Measurements from ENCODE around the gene MED29.

Gene MED29

DNA sequence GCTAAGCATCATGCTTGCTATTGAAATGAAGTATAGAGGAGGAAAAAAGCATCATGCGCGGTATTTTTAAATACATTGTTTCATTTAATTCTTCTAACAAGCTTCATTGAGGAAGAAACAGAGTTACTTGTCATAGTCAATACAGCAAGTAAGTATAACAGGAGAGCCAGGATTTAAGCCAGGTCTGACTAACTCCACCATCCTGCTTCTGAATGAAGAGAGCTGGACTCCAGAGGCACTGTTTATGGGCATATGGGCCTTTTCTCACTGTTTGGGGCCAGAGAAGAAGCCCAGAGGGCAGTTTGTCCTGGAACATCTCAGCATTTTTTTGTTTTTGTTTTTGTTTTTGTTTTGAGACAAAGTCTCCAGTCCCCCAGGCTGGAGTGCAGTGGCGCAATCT lies 41.0 kb upstream of the MED29 start:
- Histone ChIP-seq H3K27ac (no peak overlapping the region), H3K4me3 (no peak overlapping the region)
- TF ChIP-seq, protein P1, sequence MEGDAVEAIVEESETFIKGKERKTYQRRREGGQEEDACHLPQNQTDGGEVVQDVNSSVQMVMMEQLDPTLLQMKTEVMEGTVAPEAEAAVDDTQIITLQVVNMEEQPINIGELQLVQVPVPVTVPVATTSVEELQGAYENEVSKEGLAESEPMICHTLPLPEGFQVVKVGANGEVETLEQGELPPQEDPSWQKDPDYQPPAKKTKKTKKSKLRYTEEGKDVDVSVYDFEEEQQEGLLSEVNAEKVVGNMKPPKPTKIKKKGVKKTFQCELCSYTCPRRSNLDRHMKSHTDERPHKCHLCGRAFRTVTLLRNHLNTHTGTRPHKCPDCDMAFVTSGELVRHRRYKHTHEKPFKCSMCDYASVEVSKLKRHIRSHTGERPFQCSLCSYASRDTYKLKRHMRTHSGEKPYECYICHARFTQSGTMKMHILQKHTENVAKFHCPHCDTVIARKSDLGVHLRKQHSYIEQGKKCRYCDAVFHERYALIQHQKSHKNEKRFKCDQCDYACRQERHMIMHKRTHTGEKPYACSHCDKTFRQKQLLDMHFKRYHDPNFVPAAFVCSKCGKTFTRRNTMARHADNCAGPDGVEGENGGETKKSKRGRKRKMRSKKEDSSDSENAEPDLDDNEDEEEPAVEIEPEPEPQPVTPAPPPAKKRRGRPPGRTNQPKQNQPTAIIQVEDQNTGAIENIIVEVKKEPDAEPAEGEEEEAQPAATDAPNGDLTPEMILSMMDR (IDR thresholded peaks at IDR 0.05): no peak
- no peak for DNase-seq (ENCODE audit: low spot score)

DNA sequence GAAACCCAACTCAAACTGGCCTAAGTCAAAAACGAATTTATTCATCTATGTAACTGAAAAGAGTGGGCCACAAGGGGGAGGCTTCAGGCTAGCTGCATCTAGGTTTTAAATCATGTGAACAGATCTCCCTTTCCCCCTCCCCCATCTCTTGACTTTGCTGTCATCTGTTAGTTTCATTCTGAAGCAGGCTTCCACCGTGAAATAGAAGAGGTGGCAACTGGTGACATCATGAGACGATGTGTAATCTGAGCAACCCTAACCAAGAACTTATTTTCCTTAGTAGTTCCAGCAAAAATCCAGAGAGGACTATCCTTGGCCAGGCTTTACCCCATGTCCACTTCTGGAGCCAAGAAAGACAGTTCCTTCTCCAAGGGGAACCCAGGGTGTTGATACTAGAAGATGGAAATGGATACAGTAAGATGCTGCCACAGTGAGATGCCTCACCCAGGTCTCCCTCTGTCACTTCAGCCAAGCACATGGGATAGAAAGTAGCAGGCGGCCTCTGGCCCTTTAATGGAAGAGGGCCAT lies 39.6 kb upstream of the MED29 start:
- Histone ChIP-seq H3K4me3 (no peak overlapping the region), H3K27ac (peak overlapping the region in 1 of 2 donors; percentile 50)
- DNase-seq (ENCODE audit: low spot score): no peak
- TF ChIP-seq, protein P1 (IDR thresholded peaks at IDR 0.05): no peak

DNA sequence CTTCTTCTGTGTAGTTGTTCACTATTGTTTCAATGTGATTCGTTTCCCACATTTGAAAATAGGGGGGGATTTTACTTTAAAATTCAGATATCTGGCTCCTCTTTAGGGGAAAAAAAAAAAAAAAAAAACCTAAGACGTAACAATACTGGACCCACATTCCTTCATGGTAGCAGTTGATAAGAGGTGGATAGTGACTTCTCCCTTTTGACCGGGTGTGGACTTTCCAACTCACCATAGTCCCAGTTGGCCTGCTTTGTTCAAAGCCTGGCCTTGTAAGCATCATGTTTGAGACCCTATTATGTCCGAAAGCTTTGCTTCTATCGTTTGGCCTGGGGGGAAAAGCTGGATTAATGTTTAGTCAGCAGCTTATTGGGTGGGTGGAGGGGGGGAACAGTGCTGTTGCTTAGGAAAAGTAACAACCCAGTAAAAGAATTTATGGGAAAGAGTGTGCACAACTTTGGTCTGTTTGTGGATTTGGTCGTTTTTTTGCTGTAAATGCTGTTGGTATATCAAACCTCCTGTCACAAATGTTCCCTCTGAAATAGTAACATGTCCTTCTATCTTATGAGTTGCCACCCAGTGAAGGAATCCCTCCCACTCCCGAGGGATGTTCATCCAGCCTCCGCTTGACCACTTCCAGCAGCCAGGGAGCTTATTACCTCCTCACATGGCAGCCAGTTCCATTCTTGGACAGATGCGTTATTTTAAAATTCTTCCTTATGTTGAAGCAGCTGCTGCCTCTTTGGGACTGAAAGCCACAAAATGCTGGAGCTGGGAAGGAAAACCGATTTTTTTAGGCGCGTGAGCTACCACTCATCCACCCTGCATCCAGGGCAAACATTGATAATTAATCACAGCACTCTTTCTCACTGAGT lies 38.6 kb upstream of the MED29 start:
- DNase-seq (ENCODE audit: low spot score): no peak
- no peak overlapping the region for H3K4me3 ChIP-seq
- H3K27ac ChIP-seq: peak overlapping the region in 1 of 2 donors; percentile 50
- TF ChIP-seq, protein P1 (IDR thresholded peaks at IDR 0.05): no peak

DNA sequence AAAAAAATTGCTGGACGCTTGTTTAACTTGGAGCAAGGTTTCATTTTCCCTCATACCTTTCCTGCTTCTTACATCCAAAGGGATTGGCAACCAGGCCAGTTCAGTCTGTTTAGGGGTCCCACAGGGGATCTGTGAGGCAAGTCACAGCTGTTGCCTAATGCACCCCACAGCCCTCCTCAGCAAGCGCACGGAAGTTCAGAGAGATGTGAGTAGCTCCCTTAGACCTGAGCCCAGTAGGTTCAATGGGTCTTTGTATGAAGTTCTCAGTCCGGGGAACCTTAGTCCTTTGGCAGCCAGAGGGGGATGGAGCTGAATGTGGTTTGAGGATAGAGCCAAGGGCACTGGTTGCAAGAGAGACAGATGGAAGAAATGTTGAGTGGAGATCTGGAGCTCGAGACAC lies 35.9 kb upstream of the MED29 start:
- H3K27ac ChIP-seq: no peak overlapping the region
- no peak for DNase-seq (ENCODE audit: low spot score)
- no peak overlapping the region for H3K4me3 ChIP-seq
- TF ChIP-seq, protein P1 (IDR thresholded peaks at IDR 0.05): no peak

DNA sequence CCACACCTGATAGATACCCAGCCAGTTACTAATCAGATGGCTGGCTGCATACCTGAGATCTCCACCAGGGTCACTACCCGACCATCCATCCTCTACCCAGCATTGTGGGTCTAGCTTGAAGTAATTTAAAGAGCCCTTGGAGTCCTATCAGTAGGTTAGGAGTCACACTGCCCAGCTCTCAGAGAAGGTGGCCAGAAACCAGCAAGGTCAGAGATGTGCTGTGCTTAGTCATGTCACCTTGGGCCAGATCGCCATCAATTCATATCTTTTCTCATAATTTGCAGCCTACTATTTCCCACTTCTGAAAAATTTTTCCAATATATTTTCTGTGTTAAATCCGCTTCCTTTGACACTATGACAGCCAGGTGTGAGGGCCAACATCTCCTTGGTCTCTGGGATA lies 35.1 kb upstream of the MED29 start:
- TF ChIP-seq, protein P1 (IDR thresholded peaks at IDR 0.05): no peak
- Histone ChIP-seq H3K27ac (no peak overlapping the region), H3K4me3 (no peak overlapping the region)
- DNase-seq (ENCODE audit: low spot score): no peak

DNA sequence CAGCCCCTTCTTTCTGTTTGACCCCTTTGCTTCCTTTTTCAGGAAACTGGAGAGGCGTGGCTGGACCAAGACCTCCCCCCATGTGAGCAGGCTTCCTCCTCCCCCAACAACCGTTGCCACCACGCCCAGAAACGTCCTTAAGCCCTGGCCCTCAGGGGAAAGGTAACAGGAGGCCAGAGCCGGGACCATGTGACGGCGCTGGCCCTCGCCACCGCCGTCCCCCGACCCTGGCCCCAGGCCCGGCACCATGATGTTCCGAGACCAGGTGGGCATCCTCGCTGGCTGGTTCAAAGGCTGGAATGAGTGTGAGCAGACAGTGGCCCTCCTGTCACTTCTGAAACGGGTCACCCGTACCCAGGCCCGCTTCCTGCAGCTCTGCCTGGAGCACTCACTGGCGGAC lies 34.5 kb upstream of the MED29 start:
- H3K27ac ChIP-seq: no peak overlapping the region
- DNase-seq (ENCODE audit: low spot score): no peak
- TF ChIP-seq, protein P1 (IDR thresholded peaks at IDR 0.05): no peak
- no peak overlapping the region for H3K4me3 ChIP-seq

DNA sequence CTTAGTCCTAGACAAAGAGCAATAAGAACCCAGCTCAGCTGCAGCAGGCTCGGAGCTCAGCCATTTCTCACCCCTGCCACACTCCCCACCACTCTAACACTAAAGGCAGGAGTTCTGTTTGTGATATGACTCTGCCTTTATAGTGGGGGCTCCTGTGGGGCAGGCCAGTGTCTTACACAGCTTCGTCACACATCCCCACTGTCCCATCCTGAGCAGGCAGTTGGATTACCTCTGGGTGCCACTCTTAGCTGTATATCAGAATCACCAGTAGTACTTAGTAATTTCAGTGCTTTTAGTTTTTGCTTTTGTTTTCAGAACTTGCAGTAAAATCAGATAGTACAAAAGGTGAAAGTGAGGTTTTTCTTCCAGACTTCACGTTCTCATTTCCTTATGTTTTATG lies 32.2 kb upstream of the MED29 start:
- DNase-seq (ENCODE audit: low spot score): no peak
- Histone ChIP-seq H3K4me3 (no peak overlapping the region), H3K27ac (no peak overlapping the region)
- TF ChIP-seq, protein P1 (IDR thresholded peaks at IDR 0.05): no peak

All from coronary artery (tissue), 2 donors.